Choroid plexus epithelial cell (primary cell): ENCODE data around the gene IQCB1.

Experiments used
- DNase-seq: peaks from one replicate; pipeline ENCODE4 v3.0.0-alpha.2; 2010; ENCODE audit warnings: low read depth
- H3K4me3 ChIP-seq: 2 replicates; pipeline ENCODE4 v1.5.1; 2011; ENCODE audit warnings: low read depth, mild to moderate bottlenecking, control low read depth, low read length, moderate library complexity
- CTCF ChIP-seq: conservative IDR thresholded peaks from 2 replicates; pipeline ENCODE4 v1.5.1; 2011; ENCODE audit warnings: low read depth, mild to moderate bottlenecking, control low read depth, inconsistent platforms, low read length, moderate library complexity

Gene IQCB1

GRCh38 chr3:121836064-121836463, 1.2 kb upstream of the IQCB1 start:
- no peak overlapping the region for H3K4me3 ChIP-seq

GRCh38 chr3:121835465-121835801, 573 bp upstream of the IQCB1 start:
- DNase-seq: peak; percentile 13
- TF ChIP-seq CTCF: no peak
- H3K4me3 ChIP-seq: peak overlapping the region; percentile 78

More at GRCh38 chr3:121836064-121836463, 1.2 kb upstream of the IQCB1 start:
- TF ChIP-seq CTCF: no peak
- no peak for DNase-seq

GRCh38 chr3:121834157-121834670, 646 bp downstream of the IQCB1 start:
- TF ChIP-seq CTCF: no peak
- peak overlapping the region; percentile 78 for H3K4me3 ChIP-seq
- peak; percentile 22 for DNase-seq

- no peak for DNase-seq
- H3K4me3 ChIP-seq: no peak overlapping the region
- no peak for TF ChIP-seq CTCF
Observed at GRCh38 chr3:121822973-121823372, 11.9 kb downstream of the IQCB1 start.

GRCh38 chr3:121821421-121822199, 13.2 kb downstream of the IQCB1 start:
- peak; percentile 73 for DNase-seq
- TF ChIP-seq CTCF: no peak
- no peak overlapping the region for H3K4me3 ChIP-seq

GRCh38 chr3:121819236-121819635, 15.6 kb downstream of the IQCB1 start:
- no peak for DNase-seq
- H3K4me3 ChIP-seq: no peak overlapping the region
- no peak for TF ChIP-seq CTCF

GRCh38 chr3:121818578-121818977, 16.3 kb downstream of the IQCB1 start:
- TF ChIP-seq CTCF: no peak
- no peak for DNase-seq
- H3K4me3 ChIP-seq: no peak overlapping the region
